Astrocyte of the spinal cord (primary cell): Measurements from ENCODE around the gene CRYGA.
"Not testable (repeated sequence)": the region's sequence is repeated elsewhere in the genome, so short reads cannot be mapped to it uniquely, and the experiment has no call there.

Experiments used
- DNase-seq: peaks from one replicate; pipeline ENCODE4 v3.0.0; 2011; ENCODE audit warnings: low read depth, low spot score
- H3K4me3 ChIP-seq: 2 replicates; pipeline ENCODE4 v1.5.1; 2011; ENCODE audit warnings: low read depth, mild to moderate bottlenecking, low read length, moderate library complexity
- CTCF ChIP-seq: IDR thresholded peaks from 2 replicates; pipeline ENCODE4 v1.5.1; 2012; ENCODE audit warnings: low read depth, mild to moderate bottlenecking, low read length, inconsistent platforms
- in situ Hi-C: cut with HindIII; loops from 2 replicates; pipeline ENCODE4 v1.10.0; 2017; ENCODE audit warnings: low sequenced_read_pairs

CRYGA gene

GRCh38 chr2:208129744-208130711 is 33.4 kb downstream of the CRYGA start, which contains the start of gene CRYGC:
TSS of gene CRYGC (minus strand) at chr2:208129828. CDS start at chr2:208129792, 36 bp downstream.
- in situ Hi-C loops: no loop called here
- no peak within 1 kb of the TSS for H3K4me3 ChIP-seq
- no peak for TF ChIP-seq CTCF
- no peak for DNase-seq

- H3K4me3 ChIP-seq: no peak overlapping the region
- TF ChIP-seq CTCF: no peak
- in situ Hi-C loops: no loop called here
- no peak for DNase-seq
Observed at GRCh38 chr2:208128136-208128535, 35.3 kb downstream of the CRYGA start.

- in situ Hi-C loops: no loop called here
- H3K4me3 ChIP-seq: no peak overlapping the region
- no peak for TF ChIP-seq CTCF
- DNase-seq: no peak
Observed at GRCh38 chr2:208127090-208127489, 36.3 kb downstream of the CRYGA start.

- no peak for TF ChIP-seq CTCF
- DNase-seq: no peak
- in situ Hi-C loops: no loop called here
- no peak overlapping the region for H3K4me3 ChIP-seq
Observed at GRCh38 chr2:208125251-208125650, 38.1 kb downstream of the CRYGA start.

- in situ Hi-C loops, DNase-seq: not testable (repeated sequence)
- H3K4me3 ChIP-seq: peak within 1 kb of the TSS; percentile 25
Observed at GRCh38 chr2:208124013-208124715, 39.2 kb downstream of the CRYGA start, which contains the start of gene CRYGD. TSS of gene CRYGD (minus strand) at chr2:208124524. CDS start at chr2:208124473, 51 bp downstream.

DNA sequence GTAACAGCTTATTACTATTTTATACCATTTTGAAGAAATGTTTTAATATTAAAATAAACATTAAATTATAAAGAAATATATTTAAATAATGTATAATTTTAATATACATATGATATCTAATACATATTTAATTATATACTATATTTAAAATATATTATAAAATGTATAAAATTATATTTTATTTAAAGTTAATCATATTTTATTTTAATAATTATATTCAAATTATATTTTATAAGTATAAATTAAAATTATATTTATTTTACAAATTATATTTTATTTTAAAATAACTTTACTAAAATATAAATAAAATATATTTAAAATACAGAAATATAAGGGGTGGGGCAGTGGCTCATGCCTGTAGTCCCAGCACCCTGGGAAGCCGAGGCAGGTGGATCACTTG is 41.1 kb downstream of the CRYGA start:
- no peak for DNase-seq
- no peak for TF ChIP-seq CTCF
- H3K4me3 ChIP-seq: no peak overlapping the region

More for the DNA sequence above, 41.1 kb downstream of the CRYGA start:
- in situ Hi-C loops: no loop called here
